H9 (cell line): ENCODE data around the gene EHF. TPM values are rescaled to one million over a fixed set of nuclear protein-coding genes. Genes with fewer than 3 reads are reported as not detected.
A peak's percentile ranks its signal among the peaks of the same experiment; 100 is the strongest.

Source experiments
- DNase-seq: peaks from one replicate; pipeline ENCODE4 v3.0.0-alpha.2; 2017
- H2AFZ ChIP-seq: one replicate; pipeline ENCODE4 v1.6.1; 2013; ENCODE audit warnings: mild to moderate bottlenecking, low read length, control low read depth, moderate library complexity
- H2AK5ac ChIP-seq: 2 replicates; pipeline ENCODE4 v1.6.1; 2013; ENCODE audit warnings: low read length, control low read depth, mixed read lengths; ENCODE audit not compliant: insufficient read length
- H2BK120ac ChIP-seq: one replicate; pipeline ENCODE4 v1.6.1; 2013; ENCODE audit warnings: low read depth, mild to moderate bottlenecking, low read length, control low read depth, inconsistent platforms; ENCODE audit not compliant: poor library complexity, severe bottlenecking
- H2BK12ac ChIP-seq: 2 replicates; pipeline ENCODE4 v1.6.1; 2013; ENCODE audit warnings: low read length, control low read depth, mixed read lengths, low read depth; ENCODE audit not compliant: insufficient read length
- H2BK15ac ChIP-seq: 2 replicates; pipeline ENCODE4 v1.6.1; 2013; ENCODE audit warnings: low read depth, low read length, control low read depth
- H2BK20ac ChIP-seq: one replicate; pipeline ENCODE4 v1.6.1; 2013; ENCODE audit warnings: low read depth, mild to moderate bottlenecking, low read length, control low read depth, inconsistent platforms; ENCODE audit not compliant: poor library complexity, severe bottlenecking
- H2BK5ac ChIP-seq: 2 replicates; pipeline ENCODE4 v1.6.1; 2013; ENCODE audit warnings: low read length, control low read depth, mixed read lengths; ENCODE audit not compliant: insufficient read length
- H3K14ac ChIP-seq: 2 replicates; pipeline ENCODE4 v1.6.1; 2013; ENCODE audit warnings: low read length, control low read depth; ENCODE audit not compliant: insufficient read depth
- H3K18ac ChIP-seq: 2 replicates; pipeline ENCODE4 v1.6.1; 2013; ENCODE audit warnings: low read depth, mild to moderate bottlenecking, mixed read lengths, low read length, control low read depth; ENCODE audit not compliant: insufficient read length
- H3K23ac ChIP-seq: 2 replicates; pipeline ENCODE4 v1.6.1; 2013; ENCODE audit warnings: low read length, control low read depth, mixed read lengths, low read depth; ENCODE audit not compliant: insufficient read length
- H3K23me2 ChIP-seq: 2 replicates; pipeline ENCODE4 v1.6.1; 2013; ENCODE audit warnings: low read depth, mild to moderate bottlenecking, mixed read lengths, low read length, control low read depth; ENCODE audit not compliant: insufficient read length, poor library complexity, severe bottlenecking
- H3K27ac ChIP-seq: 2 replicates; pipeline ENCODE4 v1.5.1; 2013; ENCODE audit warnings: low read length, control low read depth, mixed read lengths, low read depth; ENCODE audit not compliant: insufficient read length
- H3K27me3 ChIP-seq: 2 replicates; pipeline ENCODE4 v1.6.1; 2013; ENCODE audit warnings: low read length, control low read depth, inconsistent platforms; ENCODE audit not compliant: insufficient read depth
- H3K4ac ChIP-seq: 2 replicates; pipeline ENCODE4 v1.6.1; 2013; ENCODE audit warnings: low read depth, mild to moderate bottlenecking, control low read depth, inconsistent platforms, low read length, moderate library complexity
- H3K4me1 ChIP-seq: 2 replicates; pipeline ENCODE4 v1.6.1; 2013; ENCODE audit warnings: low read length, control low read depth, inconsistent platforms; ENCODE audit not compliant: insufficient read depth
- H3K4me2 ChIP-seq: 2 replicates; pipeline ENCODE4 v1.6.1; 2013; ENCODE audit warnings: low read length, control low read depth, mixed read lengths; ENCODE audit not compliant: insufficient read length, insufficient read depth
- H3K56ac ChIP-seq: 2 replicates; pipeline ENCODE4 v1.6.1; 2013; ENCODE audit warnings: low read depth, mild to moderate bottlenecking, mixed read lengths, low read length, control low read depth; ENCODE audit not compliant: insufficient read length
- H3K79me1 ChIP-seq: 2 replicates; pipeline ENCODE4 v1.6.1; 2013; ENCODE audit warnings: low read depth, mild to moderate bottlenecking, moderate library complexity, low read length, control low read depth, inconsistent platforms; ENCODE audit not compliant: insufficient read depth, poor library complexity, severe bottlenecking
- H3K79me2 ChIP-seq: 2 replicates; pipeline ENCODE4 v1.6.1; 2013; ENCODE audit warnings: low read length, control low read depth, inconsistent platforms; ENCODE audit not compliant: insufficient read depth
- H3K9ac ChIP-seq: 2 replicates; pipeline ENCODE4 v1.6.1; 2013; ENCODE audit warnings: low read length, control low read depth, mixed read lengths; ENCODE audit not compliant: insufficient read length; ENCODE audit errors: extremely low read depth
- H3K9me3 ChIP-seq: one replicate; pipeline ENCODE4 v1.6.1; 2013; ENCODE audit warnings: low read depth, low read length, inconsistent platforms; ENCODE audit not compliant: control insufficient read depth
- H3T11ph ChIP-seq: one replicate; pipeline ENCODE4 v1.6.1; 2013; ENCODE audit warnings: mild to moderate bottlenecking, low read length, control low read depth, inconsistent platforms
- H4K20me1 ChIP-seq: one replicate; pipeline ENCODE4 v1.6.1; 2013; ENCODE audit not compliant: control insufficient read depth, insufficient read length, insufficient read depth
- H4K5ac ChIP-seq: 2 replicates; pipeline ENCODE4 v1.6.1; 2013; ENCODE audit warnings: low read depth, mild to moderate bottlenecking, mixed read lengths, low read length, control low read depth; ENCODE audit not compliant: insufficient read length
- H4K8ac ChIP-seq: replicated peaks from 2 replicates; pipeline ENCODE4 v1.6.1; 2013; ENCODE audit warnings: low read length, control low read depth, mixed read lengths, low read depth; ENCODE audit not compliant: insufficient read length
- H4K91ac ChIP-seq: 2 replicates; pipeline ENCODE4 v1.6.1; 2013; ENCODE audit warnings: low read depth, mild to moderate bottlenecking, moderate library complexity, mixed read lengths, low read length, control low read depth; ENCODE audit not compliant: insufficient read length
- H3K27ac Mint-ChIP-seq, 3 experiments: 2 replicates in 2 of 3; 3 replicates in 1 of 3; pipeline ENCODE4 v1.8.0; 2020 to 2021; ENCODE audit warnings: mixed read lengths in 3 of 3, mild to moderate bottlenecking in 1 of 3, moderate library complexity in 1 of 3
- H3K27me3 Mint-ChIP-seq: 2 replicates; pipeline ENCODE4 v1.8.0; 2021; ENCODE audit warnings: low read depth, mild to moderate bottlenecking, moderate library complexity, mixed read lengths
- H3K36me3 Mint-ChIP-seq, 3 experiments: 2 replicates in 2 of 3; 3 replicates in 1 of 3; pipeline ENCODE4 v1.8.0; 2020 to 2021; ENCODE audit warnings: low read depth in 3 of 3, mixed read lengths in 3 of 3; ENCODE audit not compliant: insufficient read depth in 1 of 3
- H3K4me1 Mint-ChIP-seq, 2 experiments: 2 replicates each; pipeline ENCODE4 v1.8.0; 2020; ENCODE audit warnings: mixed read lengths in 2 of 2
- H3K4me3 Mint-ChIP-seq, 2 experiments: 2 replicates in 1 of 2; 3 replicates in 1 of 2; pipeline ENCODE4 v1.8.0; 2020 to 2021; ENCODE audit warnings: mild to moderate bottlenecking in 2 of 2, mixed read lengths in 2 of 2, moderate library complexity in 1 of 2
- H3K9me3 Mint-ChIP-seq, 2 experiments: 2 replicates in 1 of 2; 3 replicates in 1 of 2; pipeline ENCODE4 v1.8.0; 2020; ENCODE audit warnings: mild to moderate bottlenecking in 2 of 2, mixed read lengths in 2 of 2, moderate library complexity in 1 of 2
- WGBS: extraction: QIAGEN DNeasy Blood & Tissue Kit; methylation state at CpG from one replicate; pipeline ENCODE4 v1.1.7; 2013; ENCODE audit warnings: missing lambda C conversion rate, low lambda C conversion rate, mixed read lengths; ENCODE audit not compliant: insufficient read length; ENCODE audit errors: extremely low coverage; 5-methylcytosine and 5-hydroxymethylcytosine counted together
- total RNA-seq: library from RNA; stranded (reverse); gene quantifications from 2 replicates; pipeline ENCODE4 v1.2.1, GENCODE V29; 2021
- TF ChIP-seq, protein P1 (sequence below): fragments of 200-600 bp; sonication (generic); conservative IDR thresholded peaks from 3 replicates; pipeline ENCODE4 v1.8.0; 2021; ENCODE audit warnings: antibody characterized with exemption, mild to moderate bottlenecking

Gene EHF
- total RNA-seq, 1 experiment from 2014 or later, result not detected

DNA sequence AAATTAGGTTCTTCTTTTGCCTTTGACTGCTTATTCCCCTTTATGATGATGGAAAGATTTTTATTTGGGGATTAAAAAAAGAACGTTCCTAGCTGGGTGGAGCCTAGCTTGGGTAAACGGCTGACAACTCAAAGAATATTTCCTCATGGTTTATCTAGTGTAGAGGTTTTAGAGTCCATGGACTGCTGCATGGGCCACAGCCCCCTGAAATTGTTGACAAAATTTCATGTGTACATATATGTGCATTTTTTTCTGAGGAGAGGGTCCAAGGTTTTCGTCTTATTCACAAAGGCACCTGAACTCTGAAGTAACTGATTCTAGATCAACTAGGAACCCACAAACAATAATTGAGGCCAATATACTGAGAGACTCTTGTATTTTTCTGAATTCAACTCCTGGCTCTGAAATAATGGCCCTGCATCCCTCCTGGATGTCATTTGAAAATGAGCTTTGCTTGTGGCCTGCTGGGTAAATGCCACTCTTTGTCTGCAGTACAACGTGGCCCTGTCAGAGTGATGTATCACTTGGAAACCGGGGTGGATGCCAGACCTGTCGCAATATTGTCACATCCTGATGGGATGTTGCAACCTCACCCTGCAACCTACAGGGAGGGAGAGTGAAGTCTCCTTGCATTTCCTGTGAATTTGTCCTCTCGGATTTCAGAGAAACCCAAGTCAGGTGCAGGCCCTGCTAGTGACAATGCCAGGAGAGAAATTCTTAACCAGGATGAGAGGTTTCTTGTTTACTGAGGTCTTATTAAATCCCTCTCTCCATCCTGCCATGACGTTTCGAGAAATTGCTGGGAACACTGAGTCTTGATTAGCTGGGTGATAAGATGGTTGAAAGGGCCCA is 33.8 kb downstream of the EHF start:
- H2BK120ac ChIP-seq, result no peak overlapping the region
- Mint-ChIP-seq H3K4me3 (no peak overlapping the region), H3K4me1 (peaks cover 53 to 58% of the 10 kb centered on the region in 2 experiments), H3K9me3 (no peaks in the 10 kb centered on the region), H3K27ac (peak overlapping the region in 2 of 3 experiments; percentile 31 to 82; a peak in 2 of 7 replicates), H3K36me3 (no peaks in the 10 kb centered on the region; a peak in 1 of 7 replicates), H3K27me3 (peaks cover 1% of the 10 kb centered on the region; the same call in 1 of the 2 replicates)
- H4K91ac ChIP-seq, result no peak overlapping the region
- no peak overlapping the region for H2AK5ac ChIP-seq
- no peak overlapping the region for H3K56ac ChIP-seq
- H3K23ac ChIP-seq, result no peak overlapping the region
- H3K14ac ChIP-seq, result no peak overlapping the region
- H3T11ph ChIP-seq, result no peak overlapping the region
- H2BK15ac ChIP-seq, result no peak overlapping the region
- WGBS, result no CpG with 5 or more reads among the region's 9 CpGs
- no peak overlapping the region for H4K8ac ChIP-seq
- TF ChIP-seq, protein P1, sequence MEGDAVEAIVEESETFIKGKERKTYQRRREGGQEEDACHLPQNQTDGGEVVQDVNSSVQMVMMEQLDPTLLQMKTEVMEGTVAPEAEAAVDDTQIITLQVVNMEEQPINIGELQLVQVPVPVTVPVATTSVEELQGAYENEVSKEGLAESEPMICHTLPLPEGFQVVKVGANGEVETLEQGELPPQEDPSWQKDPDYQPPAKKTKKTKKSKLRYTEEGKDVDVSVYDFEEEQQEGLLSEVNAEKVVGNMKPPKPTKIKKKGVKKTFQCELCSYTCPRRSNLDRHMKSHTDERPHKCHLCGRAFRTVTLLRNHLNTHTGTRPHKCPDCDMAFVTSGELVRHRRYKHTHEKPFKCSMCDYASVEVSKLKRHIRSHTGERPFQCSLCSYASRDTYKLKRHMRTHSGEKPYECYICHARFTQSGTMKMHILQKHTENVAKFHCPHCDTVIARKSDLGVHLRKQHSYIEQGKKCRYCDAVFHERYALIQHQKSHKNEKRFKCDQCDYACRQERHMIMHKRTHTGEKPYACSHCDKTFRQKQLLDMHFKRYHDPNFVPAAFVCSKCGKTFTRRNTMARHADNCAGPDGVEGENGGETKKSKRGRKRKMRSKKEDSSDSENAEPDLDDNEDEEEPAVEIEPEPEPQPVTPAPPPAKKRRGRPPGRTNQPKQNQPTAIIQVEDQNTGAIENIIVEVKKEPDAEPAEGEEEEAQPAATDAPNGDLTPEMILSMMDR, result no peak
- no peak overlapping the region for H2BK12ac ChIP-seq
- no peaks in the 10 kb centered on the region for H4K20me1 ChIP-seq
- peak; percentile 51 for DNase-seq
- peaks cover 7% of the 10 kb centered on the region for H3K4me1 ChIP-seq
- no peaks in the 10 kb centered on the region for H3K23me2 ChIP-seq
- H3K9ac ChIP-seq, result no peak overlapping the region
- no peak overlapping the region for H2BK5ac ChIP-seq
- no peaks in the 10 kb centered on the region for H3K79me1 ChIP-seq
- no peaks in the 10 kb centered on the region for H3K9me3 ChIP-seq
- H3K27ac ChIP-seq, result no peak overlapping the region
- no peak overlapping the region for H3K4ac ChIP-seq
- no peak overlapping the region for H4K5ac ChIP-seq
- H3K18ac ChIP-seq, result no peak overlapping the region
- no peak overlapping the region for H3K4me2 ChIP-seq
- no peaks in the 10 kb centered on the region for H3K27me3 ChIP-seq
- H2AFZ ChIP-seq, result no peak overlapping the region
- H3K79me2 ChIP-seq, result no peaks in the 10 kb centered on the region
- H2BK20ac ChIP-seq, result no peak overlapping the region
